Sigmoid colon (tissue), 7 donors: Measurements from ENCODE around the gene FCRL6. TPM values are rescaled to one million over a fixed set of nuclear protein-coding genes. Genes with fewer than 3 reads are reported as not detected.

Source experiments
- DNase-seq: peaks from one replicate; pipeline ENCODE4 v3.0.0-alpha.2; 2019
- H3K27ac ChIP-seq, 4 donors: fragments of 200-600 bp; sonication (generic); one replicate each; pipeline ENCODE4 v1.5.1; 2016 to 2019; ENCODE audit warnings: mild to moderate bottlenecking in 1 of 4
- H3K27me3 ChIP-seq, 3 donors: fragments of 200-600 bp; sonication (generic); one replicate each; pipeline ENCODE4 v1.5.1; 2019; ENCODE audit warnings: mild to moderate bottlenecking in 1 of 3
- H3K36me3 ChIP-seq, 4 donors: fragments of 200-600 bp; sonication (generic); one replicate each; pipeline ENCODE4 v1.5.1; 2016 to 2019
- H3K4me1 ChIP-seq, 4 donors: fragments of 200-600 bp; sonication (generic); one replicate each; pipeline ENCODE4 v1.5.1; 2017 to 2019
- H3K4me3 ChIP-seq, 4 donors: fragments of 200-600 bp; sonication (generic); one replicate each; pipeline ENCODE4 v1.5.1; 2017 to 2019; ENCODE audit warnings: mild to moderate bottlenecking in 2 of 4, moderate library complexity in 1 of 4
- H3K9me3 ChIP-seq, 4 donors: fragments of 200-600 bp in 3 of 4; sonication (generic) in 3 of 4; one replicate each; pipeline versions ENCODE4 v1.5.1 to v1.6.1; 2013 to 2019
- CTCF ChIP-seq, 4 experiments: fragments of 450-650 bp in 3 of 4; fragments of 200-600 bp in 1 of 4; IDR thresholded peaks; one replicate each; pipeline ENCODE4 v1.5.1; 2016 to 2019; ENCODE audit warnings: antibody characterized with exemption in 4 of 4, mild to moderate bottlenecking in 3 of 4, moderate library complexity in 2 of 4
- EP300 ChIP-seq, 4 donors: sonication (generic); formaldehyde crosslinking; IDR thresholded peaks; one replicate each; pipeline ENCODE4 v1.6.1; 2017; ENCODE audit warnings: antibody characterized with exemption in 4 of 4
- POLR2A ChIP-seq, 2 donors: fragments of 450-650 bp; IDR thresholded peaks; one replicate each; pipeline ENCODE4 v1.6.1; 2016; ENCODE audit warnings: antibody characterized with exemption in 2 of 2, mild to moderate bottlenecking in 2 of 2, moderate library complexity in 2 of 2
- POLR2AphosphoS5 ChIP-seq, 4 donors: sonication (generic); formaldehyde crosslinking; IDR thresholded peaks; one replicate each; pipeline ENCODE4 v1.6.1; 2017; ENCODE audit warnings: antibody characterized with exemption in 4 of 4
- WGBS, 2 donors: extraction: QIAGEN DNeasy Blood & Tissue Kit; methylation state at CpG; one replicate each; pipeline ENCODE4 v1.1.7; 2013; 5-methylcytosine and 5-hydroxymethylcytosine counted together
- intact Hi-C: fragments of 100-400 bp; cut with DNase I; formaldehyde crosslinking; loops from one replicate; pipeline ENCODE4 v1.15.1; 2023
- polyA plus RNA-seq, 3 donors: library from polyadenylated mRNA; stranded (reverse); fragments of 200-250 nt; gene quantifications; one replicate each; pipeline ENCODE4 v1.2.3, GENCODE V29; 2013
- total RNA-seq, 4 donors: library from RNA; depleted of rRNA; stranded (reverse); fragments of >200 nt; gene quantifications; one replicate each; pipeline ENCODE4 v1.1.0, GENCODE V29; 2016
- donor health status: healthy with polysubstance abuse.
- donor health status: Bipolar disorder and iron deficiency.
- donor health status: healthy.

FCRL6 gene
- total and polyA plus RNA-seq, 7 donors = 0.38 TPM; not detected in 6

- 91 to 93% methylated on average over 1 of the region's 1 CpG for WGBS, 2 donors
- H3K27ac ChIP-seq = no peak overlapping the region
- H3K9me3 ChIP-seq = no peaks in the 10 kb centered on the region
- H3K27me3 ChIP-seq = no peaks in the 10 kb centered on the region
- no peaks in the 10 kb centered on the region for H3K36me3 ChIP-seq
- TF ChIP-seq CTCF (IDR thresholded peaks at IDR 0.05) (no peak), POLR2A (IDR thresholded peaks at IDR 0.05) (no peak), POLR2AphosphoS5 (IDR thresholded peaks at IDR 0.05) (no peak), EP300 (IDR thresholded peaks at IDR 0.05) (no peak)
- DNase-seq = no peak
- no peak overlapping the region for H3K4me3 ChIP-seq
- peaks cover 0 to 12% (median 6%) of the 10 kb centered on the region in 4 donors for H3K4me1 ChIP-seq
- intact Hi-C loops = loop anchor here (5.0 to 10.0 kb wide), 4 partner anchors 141 to 484 kb away; partner anchors contain the start of genes IGSF9 and TAGLN2
These were observed 18.4 kb upstream of the FCRL6 start for GRCh38 chr1:159783724-159784123.

GRCh38 chr1:159786465-159786864 is 15.7 kb upstream of the FCRL6 start:
- Histone ChIP-seq H3K27ac (no peak overlapping the region), H3K4me3 (no peak overlapping the region), H3K4me1 (peaks cover 0 to 8% (median 1%) of the 10 kb centered on the region in 4 donors), H3K27me3 (peaks cover 0 to 6% (median 0%) of the 10 kb centered on the region in 3 donors), H3K9me3 (no peaks in the 10 kb centered on the region), H3K36me3 (no peaks in the 10 kb centered on the region)
- DNase-seq = no peak
- WGBS, 2 donors = 57 to 71% methylated on average over 3 of the region's 3 CpGs
- intact Hi-C loops = loop anchor here (10.0 kb wide), 1 partner anchor 138 kb away; the partner anchor contains the start of gene TAGLN2
- TF ChIP-seq POLR2AphosphoS5 (IDR thresholded peaks at IDR 0.05) (no peak), CTCF (IDR thresholded peaks at IDR 0.05) (no peak), POLR2A (IDR thresholded peaks at IDR 0.05) (no peak), EP300 (IDR thresholded peaks at IDR 0.05) (no peak)

- no peaks in the 10 kb centered on the region for H3K9me3 ChIP-seq
- WGBS, 2 donors = 72 to 81% methylated on average over 3 of the region's 3 CpGs
- no peak for DNase-seq
- intact Hi-C loops = loop anchor here (10.0 kb wide), 1 partner anchor 138 kb away; the partner anchor contains the start of gene TAGLN2
- no peak overlapping the region for H3K4me3 ChIP-seq
- TF ChIP-seq EP300 (IDR thresholded peaks at IDR 0.05) (no peak), POLR2AphosphoS5 (IDR thresholded peaks at IDR 0.05) (no peak), POLR2A (IDR thresholded peaks at IDR 0.05) (no peak), CTCF (IDR thresholded peaks at IDR 0.05) (no peak)
- H3K36me3 ChIP-seq = no peaks in the 10 kb centered on the region
- H3K4me1 ChIP-seq = peaks cover 0 to 3% (median 0%) of the 10 kb centered on the region in 4 donors
- H3K27ac ChIP-seq = no peak overlapping the region
- peaks cover 0 to 11% (median 0%) of the 10 kb centered on the region in 3 donors for H3K27me3 ChIP-seq
These were observed 15.2 kb upstream of the FCRL6 start for GRCh38 chr1:159786966-159787365.

GRCh38 chr1:159790237-159790917 is 11.8 kb upstream of the FCRL6 start:
- no peak for DNase-seq
- intact Hi-C loops = no loop called here
- WGBS, 2 donors = 5 to 21% methylated on average over 2 of the region's 2 CpGs
- H3K36me3 ChIP-seq = no peaks in the 10 kb centered on the region
- H3K9me3 ChIP-seq = no peaks in the 10 kb centered on the region
- no peaks in the 10 kb centered on the region for H3K4me1 ChIP-seq
- peak in 2 of 4 experiments; percentile 28 to 42 for TF ChIP-seq CTCF (IDR thresholded peaks at IDR 0.05)
- TF ChIP-seq POLR2AphosphoS5 (IDR thresholded peaks at IDR 0.05) = no peak
- no peak for TF ChIP-seq POLR2A (IDR thresholded peaks at IDR 0.05)
- no peak for TF ChIP-seq EP300 (IDR thresholded peaks at IDR 0.05)
- H3K4me3 ChIP-seq = no peak overlapping the region
- H3K27me3 ChIP-seq = peaks cover 0 to 27% (median 0%) of the 10 kb centered on the region in 3 donors
- H3K27ac ChIP-seq = no peak overlapping the region
